Lower leg skin (tissue), 3 donors: ENCODE measurements around the gene ZNF681.

Experiments
- CTCF ChIP-seq, 3 donors: fragments of 450-650 bp; IDR thresholded peaks; one replicate each; pipeline ENCODE4 v1.5.1; 2016; ENCODE audit warnings: antibody characterized with exemption in 3 of 3, mild to moderate bottlenecking in 3 of 3, moderate library complexity in 2 of 3
- POLR2A ChIP-seq, 2 donors: fragments of 450-650 bp; IDR thresholded peaks; one replicate each; pipeline ENCODE4 v1.6.1; 2016 to 2017; ENCODE audit warnings: antibody characterized with exemption in 2 of 2, mild to moderate bottlenecking in 1 of 2, moderate library complexity in 1 of 2

GRCh38 chr19:23783636-23784035 lies 24.9 kb upstream of the ZNF681 start:
- TF ChIP-seq POLR2A (IDR thresholded peaks at IDR 0.05) (no peak), CTCF (IDR thresholded peaks at IDR 0.05) (no peak)
